KOPT-K1 (cell line): ENCODE data around the gene PYY.
"Not testable (repeated sequence)": the region's sequence is repeated elsewhere in the genome, so short reads cannot be mapped to it uniquely, and the experiment has no call there.

Source experiments
- H3K27ac ChIP-seq: fragments of 200-600 bp; sonication (generic); 2 replicates; pipeline ENCODE4 v1.5.1; 2016; ENCODE audit warnings: antibody characterized with exemption, mild to moderate bottlenecking, low read depth, low read length; ENCODE audit not compliant: poor library complexity, severe bottlenecking
- H3K36me3 ChIP-seq: fragments of 200-600 bp; sonication (generic); 2 replicates; pipeline ENCODE4 v1.5.1; 2017; ENCODE audit warnings: antibody characterized with exemption, mild to moderate bottlenecking, low read length, moderate library complexity; ENCODE audit not compliant: insufficient read depth
- H3K9me3 ChIP-seq: fragments of 200-600 bp; sonication (generic); 2 replicates; pipeline ENCODE4 v1.5.1; 2017; ENCODE audit warnings: antibody characterized with exemption, low read length, mild to moderate bottlenecking; ENCODE audit not compliant: insufficient read depth, poor library complexity, severe bottlenecking

The PYY gene

GRCh38 chr17:43953746-43954145 is at the start of gene PYY:
PYY (minus strand) TSS chr17:43953940; CDS start chr17:43953483, 457 bp downstream.
- no peaks in the 10 kb centered on the region for H3K9me3 ChIP-seq
- H3K27ac ChIP-seq = no peak within 1 kb of the TSS

GRCh38 chr17:44002141-44002848 is 48.6 kb upstream of the PYY start:
- H3K27ac ChIP-seq = no peak overlapping the region
- no peaks in the 10 kb centered on the region for H3K36me3 ChIP-seq
- no peaks in the 10 kb centered on the region for H3K9me3 ChIP-seq

More at GRCh38 chr17:43953746-43954145, at the start of gene PYY:
- no peaks in the 10 kb centered on the region for H3K36me3 ChIP-seq

- H3K27ac ChIP-seq = no peak overlapping the region
- no peaks in the 10 kb centered on the region for H3K36me3 ChIP-seq
- H3K9me3 ChIP-seq = no peaks in the 10 kb centered on the region
Observed at GRCh38 chr17:44001461-44001920, 47.8 kb upstream of the PYY start.

- H3K9me3 ChIP-seq = no peaks in the 10 kb centered on the region
- no peak overlapping the region for H3K27ac ChIP-seq
Observed at GRCh38 chr17:44000871-44001460, 47.2 kb upstream of the PYY start.

GRCh38 chr17:44000141-44000860 is 46.6 kb upstream of the PYY start:
- H3K9me3 ChIP-seq = no peaks in the 10 kb centered on the region
- H3K36me3 ChIP-seq = no peaks in the 10 kb centered on the region
- no peak overlapping the region for H3K27ac ChIP-seq

More at GRCh38 chr17:44000871-44001460, 47.2 kb upstream of the PYY start:
- no peaks in the 10 kb centered on the region for H3K36me3 ChIP-seq

GRCh38 chr17:43999024-43999423 is 45.3 kb upstream of the PYY start:
- H3K27ac ChIP-seq = no peak overlapping the region
- no peaks in the 10 kb centered on the region for H3K36me3 ChIP-seq

GRCh38 chr17:43998552-43998951 is 44.8 kb upstream of the PYY start:
- Histone ChIP-seq H3K36me3 (no peaks in the 10 kb centered on the region), H3K9me3 (no peaks in the 10 kb centered on the region), H3K27ac (no peak overlapping the region)

More at GRCh38 chr17:43999024-43999423, 45.3 kb upstream of the PYY start:
- no peaks in the 10 kb centered on the region for H3K9me3 ChIP-seq

GRCh38 chr17:43997180-43997579 is 43.4 kb upstream of the PYY start:
- not testable (repeated sequence) for H3K27ac ChIP-seq, H3K36me3 ChIP-seq, H3K9me3 ChIP-seq

GRCh38 chr17:43995150-43995471 is 41.4 kb upstream of the PYY start:
- H3K9me3 ChIP-seq = no peaks in the 10 kb centered on the region
- H3K27ac ChIP-seq = no peak overlapping the region
- H3K36me3 ChIP-seq = no peaks in the 10 kb centered on the region

GRCh38 chr17:43994272-43995149 is 40.8 kb upstream of the PYY start:
- Histone ChIP-seq H3K9me3 (no peaks in the 10 kb centered on the region), H3K36me3 (no peaks in the 10 kb centered on the region), H3K27ac (no peak overlapping the region)

GRCh38 chr17:43992641-43993040 is 38.9 kb upstream of the PYY start:
- Histone ChIP-seq H3K27ac (no peak overlapping the region), H3K36me3 (no peaks in the 10 kb centered on the region), H3K9me3 (no peaks in the 10 kb centered on the region)

GRCh38 chr17:43988301-43988700 is 34.6 kb upstream of the PYY start:
- Histone ChIP-seq H3K27ac (no peak overlapping the region), H3K36me3 (no peaks in the 10 kb centered on the region), H3K9me3 (no peaks in the 10 kb centered on the region)

GRCh38 chr17:43987131-43988021 is 33.6 kb upstream of the PYY start:
- Histone ChIP-seq H3K9me3 (no peaks in the 10 kb centered on the region), H3K27ac (no peak overlapping the region), H3K36me3 (no peaks in the 10 kb centered on the region)
